CD14-positive monocyte (primary cell): ENCODE data around the gene ELF3. TPM values are rescaled to one million over a fixed set of nuclear protein-coding genes. Genes with fewer than 3 reads are reported as not detected.
"Not testable (repeated sequence)": the region's sequence is repeated elsewhere in the genome, so short reads cannot be mapped to it uniquely, and the experiment has no call there.

ENCODE experiments used
- DNase-seq, 3 donors: peaks; one replicate each; pipeline ENCODE4 v3.0.0-alpha.2; 2011 to 2022
- H2AFZ ChIP-seq: 2 replicates; pipeline ENCODE4 v1.6.0; 2012; ENCODE audit warnings: mild to moderate bottlenecking, low read depth, low read length, inconsistent platforms; ENCODE audit not compliant: insufficient read depth, poor library complexity, severe bottlenecking
- H3K27ac ChIP-seq, 2 donors: 1 replicate in 1 of 2; 2 replicates in 1 of 2; pipeline ENCODE4 v1.5.1; 2012 to 2013; ENCODE audit warnings: low read length in 2 of 2, control low read depth in 1 of 2, inconsistent platforms in 1 of 2, low read depth in 1 of 2, mild to moderate bottlenecking in 1 of 2
- H3K27me3 ChIP-seq, 2 donors: one replicate each; pipeline versions ENCODE4 v1.6.0 to v1.6.1; 2011 to 2013; ENCODE audit warnings: low read length in 2 of 2; ENCODE audit not compliant: control insufficient read depth in 2 of 2, insufficient read depth in 2 of 2
- H3K36me3 ChIP-seq, 2 donors: replicated peaks in 1 of 2; 1 replicate in 1 of 2; 2 replicates in 1 of 2; pipeline versions ENCODE4 v1.5.1 to v1.6.1; 2012 to 2013; ENCODE audit warnings: low read length in 2 of 2, control low read depth in 1 of 2, inconsistent platforms in 1 of 2, mild to moderate bottlenecking in 1 of 2; ENCODE audit not compliant: insufficient read depth in 2 of 2, control insufficient read depth in 1 of 2
- H3K4me1 ChIP-seq, 2 donors: 1 replicate in 1 of 2; 2 replicates in 1 of 2; pipeline versions ENCODE4 v1.5.1 to v1.6.1; 2012 to 2013; ENCODE audit warnings: low read length in 2 of 2, control low read depth in 1 of 2, inconsistent platforms in 1 of 2, mild to moderate bottlenecking in 1 of 2, moderate library complexity in 1 of 2; ENCODE audit not compliant: insufficient read depth in 2 of 2, control insufficient read depth in 1 of 2
- H3K4me2 ChIP-seq: replicated peaks from 2 replicates; pipeline ENCODE3; 2012; ENCODE audit warnings: low read length, moderate library complexity, mild to moderate bottlenecking; ENCODE audit not compliant: poor library complexity, severe bottlenecking; ENCODE audit errors: extremely low read depth
- H3K4me3 ChIP-seq, 3 experiments: fragments of 200-600 bp in 1 of 3; sonication (generic) in 1 of 3; replicated peaks in 1 of 3; 1 replicate in 2 of 3; 2 replicates in 1 of 3; pipeline ENCODE4 v1.5.1; 2011 to 2013; ENCODE audit warnings: low read length in 3 of 3, mild to moderate bottlenecking in 3 of 3, control low read depth in 2 of 3, low read depth in 2 of 3, inconsistent platforms in 1 of 3, moderate library complexity in 1 of 3
- H3K79me2 ChIP-seq: 2 replicates; pipeline ENCODE4 v1.6.0; 2012; ENCODE audit warnings: mild to moderate bottlenecking, control low read depth, inconsistent platforms, low read length, moderate library complexity; ENCODE audit not compliant: insufficient read depth
- H3K9ac ChIP-seq: 2 replicates; pipeline ENCODE4 v1.6.0; 2017; ENCODE audit warnings: low read length, mild to moderate bottlenecking; ENCODE audit not compliant: insufficient read depth, poor library complexity, severe bottlenecking
- H3K9me3 ChIP-seq, 2 donors: replicated peaks in 1 of 2; 1 replicate in 1 of 2; 2 replicates in 1 of 2; pipeline versions ENCODE4 v1.5.1 to v1.6.1; 2012 to 2013; ENCODE audit warnings: low read length in 2 of 2, control low read depth in 1 of 2; ENCODE audit not compliant: control insufficient read depth in 1 of 2, insufficient read depth in 1 of 2
- H4K20me1 ChIP-seq: 2 replicates; pipeline ENCODE4 v1.6.0; 2012; ENCODE audit warnings: mild to moderate bottlenecking, low read length, control low read depth, moderate library complexity; ENCODE audit not compliant: insufficient read depth
- H3K27ac Mint-ChIP-seq, 7 donors: one replicate each; pipeline ENCODE4 v1.8.0; 2020; ENCODE audit warnings: mild to moderate bottlenecking in 7 of 7, mixed read lengths in 7 of 7, moderate library complexity in 6 of 7, inconsistent platforms in 2 of 7
- H3K27me3 Mint-ChIP-seq, 3 donors: one replicate each; pipeline ENCODE4 v1.8.0; 2021 to 2022; ENCODE audit warnings: low read depth in 3 of 3, mild to moderate bottlenecking in 3 of 3, mixed read lengths in 3 of 3, moderate library complexity in 3 of 3, inconsistent platforms in 1 of 3
- H3K36me3 Mint-ChIP-seq, 2 donors: one replicate each; pipeline ENCODE4 v1.8.0; 2020; ENCODE audit warnings: mixed read lengths in 2 of 2, inconsistent platforms in 1 of 2, mild to moderate bottlenecking in 1 of 2
- H3K4me1 Mint-ChIP-seq: one replicate; pipeline ENCODE4 v1.8.0; 2020; ENCODE audit warnings: mild to moderate bottlenecking, mixed read lengths
- H3K4me3 Mint-ChIP-seq, 2 donors: one replicate each; pipeline ENCODE4 v1.8.0; 2020; ENCODE audit warnings: mild to moderate bottlenecking in 2 of 2, mixed read lengths in 2 of 2, moderate library complexity in 1 of 2
- H3K9me3 Mint-ChIP-seq, 7 donors: one replicate each; pipeline ENCODE4 v1.8.0; 2020 to 2022; ENCODE audit warnings: mixed read lengths in 7 of 7, mild to moderate bottlenecking in 6 of 7, moderate library complexity in 6 of 7, inconsistent platforms in 2 of 7
- CTCF ChIP-seq: fragments of 200-600 bp; IDR thresholded peaks from one replicate; pipeline ENCODE4 v1.8.0; 2022; ENCODE audit warnings: antibody characterized with exemption, mild to moderate bottlenecking
- WGBS: methylation state at CpG from one replicate; pipeline ENCODE4 v1.1.5; 2013; ENCODE audit warnings: missing lambda C conversion rate; ENCODE audit not compliant: insufficient coverage; 5-methylcytosine and 5-hydroxymethylcytosine counted together
- intact Hi-C, 2 donors: fragments of 100-400 bp; cut with micrococcal nuclease; formaldehyde crosslinking; loops; one replicate each; pipeline versions ENCODE4 v1.15.0 to v1.15.1; 2023
- polyA plus RNA-seq, 3 donors: library from polyadenylated mRNA; depleted of rRNA in 1 of 3; unstranded in 2 of 3; stranded (reverse) in 1 of 3; fragments of 300-500 nt in 2 of 3; fragments of >200 nt in 1 of 3; fragmentation: Illumina TruSeq in 2 of 3; gene quantifications; 1 replicate in 2 of 3; 2 replicates in 1 of 3; pipeline ENCODE4 v1.2.3, GENCODE V29; 2012 to 2021

The ELF3 gene
- polyA plus RNA-seq, 3 donors, result 10.2 TPM; not detected in 2

- H3K4me1 ChIP-seq, H3K4me1 Mint-ChIP-seq, H3K9me3 ChIP-seq, H3K4me2 ChIP-seq, intact Hi-C loops, H3K36me3 Mint-ChIP-seq, H3K27me3 ChIP-seq, H3K4me3 ChIP-seq, H3K36me3 ChIP-seq, H4K20me1 ChIP-seq, H3K27ac ChIP-seq, DNase-seq, H3K27ac Mint-ChIP-seq, H2AFZ ChIP-seq, H3K9ac ChIP-seq, H3K9me3 Mint-ChIP-seq, H3K4me3 Mint-ChIP-seq, H3K79me2 ChIP-seq: not testable (repeated sequence)
- H3K27me3 Mint-ChIP-seq, result peaks cover 4 to 17% (median 11%) of the 10 kb centered on the region in 3 donors
- WGBS, result 96% methylated on average over 5 of the region's 7 CpGs
These were observed 52.2 kb downstream of the ELF3 start for GRCh38 chr1:202062636-202063035.

- WGBS, result 60% methylated on average over 1 of the region's 1 CpG
These were observed 52.7 kb downstream of the ELF3 start for GRCh38 chr1:202063093-202063492.

GRCh38 chr1:202064889-202065312, 54.5 kb downstream of the ELF3 start:
- DNase-seq, H3K79me2 ChIP-seq, H3K9ac ChIP-seq, H3K36me3 Mint-ChIP-seq, H3K9me3 Mint-ChIP-seq, H3K4me1 Mint-ChIP-seq, H3K4me3 ChIP-seq, H2AFZ ChIP-seq, intact Hi-C loops, H3K27ac Mint-ChIP-seq, H3K36me3 ChIP-seq, H3K4me2 ChIP-seq, H4K20me1 ChIP-seq, H3K27ac ChIP-seq, H3K27me3 ChIP-seq, H3K4me1 ChIP-seq, H3K4me3 Mint-ChIP-seq, H3K9me3 ChIP-seq: not testable (repeated sequence)
- peaks cover 7 to 15% (median 7%) of the 10 kb centered on the region in 3 donors for H3K27me3 Mint-ChIP-seq
- no CpG with 5 or more reads among the region's 10 CpGs for WGBS

More at GRCh38 chr1:202063093-202063492, 52.7 kb downstream of the ELF3 start:
- H3K27ac Mint-ChIP-seq, result no peak overlapping the region
- Histone ChIP-seq H3K27ac (no peak overlapping the region), H3K27me3 (no peaks in the 10 kb centered on the region), H3K9ac (no peak overlapping the region), H3K4me3 (no peak overlapping the region), H3K4me1 (no peaks in the 10 kb centered on the region), H4K20me1 (no peaks in the 10 kb centered on the region), H3K79me2 (no peaks in the 10 kb centered on the region), H2AFZ (no peak overlapping the region), H3K36me3 (no peaks in the 10 kb centered on the region), H3K4me2 (no peak overlapping the region), H3K9me3 (no peaks in the 10 kb centered on the region)
- TF ChIP-seq CTCF, result no peak
- H3K4me1 Mint-ChIP-seq, result no peaks in the 10 kb centered on the region
- intact Hi-C loops, result no loop called here
- H3K36me3 Mint-ChIP-seq, result no peaks in the 10 kb centered on the region
- no peak overlapping the region for H3K4me3 Mint-ChIP-seq
- H3K27me3 Mint-ChIP-seq, result peaks cover 7 to 17% (median 8%) of the 10 kb centered on the region in 3 donors
- no peak for DNase-seq
- H3K9me3 Mint-ChIP-seq, result no peaks in the 10 kb centered on the region
